ENCODE results near the gene KRT83.
"Not testable (repeated sequence)": the region's sequence is repeated elsewhere in the genome, so short reads cannot be mapped to it uniquely, and the experiment has no call there.

KRT83 gene

DNA sequence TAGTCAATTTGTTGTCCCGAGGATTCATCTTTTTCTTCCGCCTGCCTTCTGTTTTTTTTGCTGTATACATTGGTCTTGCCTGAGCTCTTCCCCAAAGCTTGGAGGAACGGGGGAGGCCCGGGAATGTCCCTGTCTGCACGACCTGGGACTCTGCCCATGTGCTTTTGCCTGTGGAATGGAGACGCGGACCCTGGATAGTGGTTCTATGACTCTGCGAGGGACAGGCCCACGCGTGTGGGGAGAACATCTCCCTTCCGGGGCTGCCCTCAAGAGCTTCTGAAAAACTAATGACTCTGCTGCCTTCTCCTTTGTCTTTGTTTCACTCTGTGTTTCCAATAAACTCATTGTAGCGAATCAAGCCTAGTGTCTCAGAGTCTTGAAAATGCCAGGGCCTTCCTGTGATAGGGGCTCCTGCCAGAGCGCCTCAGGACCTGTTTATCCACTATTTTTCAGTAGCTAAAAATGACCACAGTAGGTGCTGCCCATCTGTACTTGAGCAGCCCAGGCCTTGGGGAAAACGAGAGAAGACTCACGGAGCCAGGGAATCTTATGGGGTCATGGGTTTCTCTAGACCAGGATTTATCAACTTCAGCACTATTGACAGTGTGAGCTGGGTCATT lies 12.3 kb downstream of the KRT83 start:
- DNase-seq (ENCODE audit: low read depth) = no peak

DNA sequence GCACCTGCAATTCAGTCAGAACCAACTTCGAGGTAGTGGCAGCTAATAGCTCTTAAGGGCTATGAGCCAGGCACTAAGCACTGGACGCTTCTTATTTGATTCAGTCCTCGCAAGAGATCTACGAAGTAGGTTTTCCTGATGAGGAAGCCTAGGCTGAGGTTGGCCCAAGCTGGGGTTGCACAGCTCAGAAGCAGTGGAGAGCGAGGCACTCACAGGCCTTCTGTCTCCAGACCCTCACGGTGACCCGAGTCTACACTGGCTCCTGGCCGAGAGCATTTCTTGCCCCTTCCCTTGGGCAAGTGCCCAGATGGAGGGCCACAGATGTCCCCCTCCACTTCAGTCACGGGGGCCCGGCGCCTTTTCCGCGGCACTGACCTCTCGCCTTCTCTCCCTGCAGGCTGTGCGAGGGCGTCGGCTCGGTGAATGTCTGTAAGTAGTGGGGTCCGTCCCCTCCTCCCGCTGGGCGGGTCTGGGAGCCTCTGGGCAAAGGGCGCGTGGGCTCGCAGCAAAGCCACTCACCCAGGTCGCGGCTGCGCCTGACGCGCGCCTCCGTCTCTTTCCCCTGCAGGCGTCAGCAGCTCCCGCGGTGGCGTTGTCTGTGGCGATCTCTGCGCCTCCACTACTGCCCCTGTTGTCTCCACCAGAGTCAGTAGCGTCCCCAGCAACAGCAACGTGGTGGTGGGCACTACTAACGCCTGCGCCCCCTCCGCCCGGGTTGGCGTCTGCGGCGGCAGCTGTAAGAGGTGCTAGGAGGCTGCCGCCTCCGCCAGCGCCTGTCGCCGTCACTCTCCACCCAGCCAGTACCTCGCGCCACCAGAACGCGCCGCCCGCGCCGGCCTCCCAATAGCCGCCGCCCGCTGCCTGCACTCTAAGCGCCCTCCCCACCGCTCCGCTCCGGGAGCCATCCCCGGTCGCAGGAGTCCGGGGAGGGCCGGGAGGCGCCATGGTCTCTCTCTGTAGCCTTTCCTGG lies 13.1 kb downstream of the KRT83 start:
- DNase-seq (ENCODE audit: low read depth) = no peak

DNA sequence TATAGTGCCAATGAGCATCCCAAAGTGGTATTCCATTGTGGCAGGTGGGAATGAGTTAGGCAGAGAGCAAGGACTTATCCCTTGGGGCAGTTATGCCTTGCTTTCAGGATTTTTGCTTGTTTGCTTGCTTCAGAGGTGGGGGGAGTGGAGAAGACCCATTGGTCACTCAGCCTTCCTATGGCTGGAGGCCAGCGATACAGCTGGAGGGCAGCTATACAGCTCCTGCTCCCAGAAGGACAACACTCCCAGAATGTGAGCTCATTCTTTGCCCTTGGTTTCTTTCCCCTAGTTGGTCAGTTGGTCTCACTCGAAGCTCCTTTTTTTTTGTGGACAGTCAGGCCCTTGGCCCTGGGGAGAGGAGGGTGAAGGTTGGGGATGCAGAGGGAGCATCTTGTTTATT lies 14.5 kb downstream of the KRT83 start:
- no peak for DNase-seq (ENCODE audit: low read depth)

DNA sequence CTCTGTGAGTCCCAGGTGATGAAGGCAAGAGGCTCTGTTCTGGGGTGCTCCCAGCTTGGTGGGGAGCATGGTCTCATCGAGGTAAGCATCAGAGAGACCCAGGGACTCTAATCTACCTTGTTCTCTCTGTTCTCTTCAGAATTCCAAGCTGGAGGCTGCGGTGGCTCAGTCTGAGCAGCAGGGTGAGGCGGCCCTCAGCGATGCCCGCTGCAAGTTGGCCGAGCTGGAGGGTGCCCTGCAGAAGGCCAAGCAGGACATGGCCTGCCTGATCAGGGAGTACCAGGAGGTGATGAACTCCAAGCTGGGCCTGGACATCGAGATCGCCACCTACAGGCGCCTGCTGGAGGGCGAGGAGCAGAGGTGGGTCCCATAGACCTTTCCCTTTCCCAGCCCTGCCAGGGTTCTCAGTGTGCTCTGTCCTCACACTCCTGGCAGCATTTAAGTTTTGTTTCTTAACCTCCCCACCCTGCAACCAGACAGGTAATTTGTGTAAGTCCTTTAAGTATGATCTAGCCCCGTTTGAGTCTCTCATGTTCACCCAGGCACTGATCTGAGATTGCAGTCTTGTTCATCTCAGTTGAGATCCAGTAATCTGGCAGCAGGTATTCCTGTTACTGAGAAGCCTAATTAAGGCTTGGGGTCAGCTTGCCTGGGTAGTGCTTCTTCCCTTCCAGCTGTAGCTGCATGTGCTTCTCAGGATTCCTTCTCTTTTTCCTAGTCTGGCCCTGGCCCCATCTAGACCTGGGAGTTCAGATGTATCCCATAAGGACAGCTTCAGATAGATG lies 15.1 kb downstream of the KRT83 start:
- no peak for DNase-seq (ENCODE audit: low read depth)

DNA sequence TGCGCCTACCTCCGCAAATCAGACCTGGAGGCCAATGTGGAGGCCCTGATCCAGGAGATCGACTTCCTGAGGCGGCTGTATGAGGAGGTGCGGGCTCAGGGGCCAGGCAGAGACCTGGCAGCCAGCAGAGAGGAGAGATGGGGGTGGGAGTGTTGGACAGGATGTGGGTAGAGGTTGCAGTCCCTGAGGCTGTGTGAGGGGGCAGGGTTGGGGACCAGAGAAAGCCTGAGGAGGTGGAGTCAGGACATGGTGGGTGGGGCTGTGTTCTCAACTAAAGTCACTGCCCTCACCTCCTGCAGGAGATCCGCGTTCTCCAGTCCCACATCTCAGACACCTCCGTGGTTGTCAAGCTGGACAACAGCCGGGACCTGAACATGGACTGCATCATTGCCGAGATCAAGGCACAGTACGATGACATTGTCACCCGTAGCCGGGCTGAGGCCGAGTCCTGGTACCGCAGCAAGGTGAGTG lies 16.2 kb downstream of the KRT83 start:
- not testable (repeated sequence) for DNase-seq (ENCODE audit: low read depth)

DNA sequence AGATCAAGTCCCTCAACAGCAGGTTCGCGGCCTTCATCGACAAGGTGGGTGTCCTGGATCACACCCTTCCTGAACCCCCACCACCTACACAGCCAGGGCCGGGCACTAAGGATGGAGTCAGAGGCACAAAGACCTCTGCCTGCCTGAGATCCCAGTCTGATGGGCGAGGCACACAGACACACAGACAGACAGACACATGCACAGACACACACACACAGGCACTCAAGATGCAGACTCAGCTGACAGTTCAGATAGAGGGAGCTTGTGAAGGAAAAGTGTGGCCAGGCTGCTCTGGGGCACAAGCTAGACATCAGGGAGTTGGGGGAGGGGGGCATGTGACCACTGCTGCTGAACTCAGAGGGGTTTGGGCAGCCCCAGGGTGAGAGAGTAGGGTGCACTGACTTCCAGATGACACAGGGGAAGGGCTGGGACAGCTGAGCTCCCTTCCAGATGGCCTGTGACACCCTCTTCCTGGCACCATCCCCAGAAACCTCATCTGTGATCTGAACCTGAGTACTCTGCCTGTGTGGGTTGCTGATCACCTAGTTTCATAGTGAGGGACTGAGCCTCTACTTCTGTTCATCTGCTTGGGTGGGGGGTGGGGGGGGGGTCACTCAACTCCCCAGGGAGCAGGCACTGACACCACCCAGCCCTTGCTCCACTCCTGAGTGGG lies 18.8 kb downstream of the KRT83 start:
- not testable (repeated sequence) for DNase-seq (ENCODE audit: low read depth)

DNA sequence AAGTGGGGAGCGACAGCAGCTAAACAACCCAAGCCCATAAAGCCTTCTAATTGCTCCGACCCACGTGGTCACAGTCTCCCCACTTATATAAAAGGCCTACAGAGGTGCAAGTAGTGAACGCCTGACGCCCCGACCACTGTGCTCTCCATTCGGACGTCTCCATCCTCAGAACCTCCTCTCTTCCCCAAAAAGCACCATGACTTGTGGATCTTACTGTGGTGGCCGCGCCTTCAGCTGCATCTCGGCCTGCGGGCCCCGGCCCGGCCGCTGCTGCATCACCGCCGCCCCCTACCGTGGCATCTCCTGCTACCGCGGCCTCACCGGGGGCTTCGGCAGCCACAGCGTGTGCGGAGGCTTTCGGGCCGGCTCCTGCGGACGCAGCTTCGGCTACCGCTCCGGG lies 19.5 kb downstream of the KRT83 start:
- DNase-seq (ENCODE audit: low read depth) = not testable (repeated sequence)

DNA sequence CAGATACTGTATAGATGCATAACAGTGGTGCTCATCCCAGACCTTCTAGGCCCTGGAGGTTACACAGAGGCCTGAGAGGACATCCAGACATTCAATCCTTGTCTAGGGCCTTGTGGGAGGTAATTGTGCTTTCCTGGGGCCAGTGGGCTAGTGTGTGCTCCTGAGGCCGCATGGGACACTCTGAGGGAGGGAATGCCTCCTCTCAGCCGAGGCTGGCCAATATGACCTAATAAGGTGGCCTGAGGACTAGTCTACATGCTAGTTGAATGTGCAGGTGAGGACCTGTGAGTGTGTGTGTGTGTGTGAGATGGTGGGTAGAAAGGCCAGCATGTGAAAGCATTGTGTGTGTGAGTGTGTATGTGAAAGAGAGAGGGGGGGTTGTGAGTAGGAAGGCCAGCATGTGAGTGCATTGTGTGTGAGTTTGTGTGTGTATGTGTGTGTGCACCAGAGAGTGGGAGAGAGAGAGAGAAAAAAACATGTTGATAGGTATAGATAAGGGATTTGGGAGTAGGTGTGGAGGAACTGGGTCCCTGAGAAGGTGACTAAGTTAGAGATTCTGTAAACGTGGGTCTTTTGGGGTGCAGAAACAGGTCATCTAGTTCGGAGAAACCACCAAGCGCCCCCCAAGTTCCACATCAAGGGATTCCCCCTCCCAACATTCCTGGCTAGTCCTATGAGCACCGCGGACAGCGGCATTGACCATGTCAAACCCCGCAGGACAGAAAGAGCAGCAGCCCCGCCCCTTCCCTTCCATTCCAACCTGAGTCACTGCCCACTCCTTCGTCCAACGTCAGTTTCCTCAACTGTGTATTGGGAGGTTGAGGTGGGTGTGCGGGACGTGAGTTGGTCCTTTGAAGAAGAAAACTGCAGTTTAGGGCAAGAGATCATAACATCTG lies 20.2 kb downstream of the KRT83 start:
- DNase-seq (ENCODE audit: low read depth) = peak; percentile 27

DNA sequence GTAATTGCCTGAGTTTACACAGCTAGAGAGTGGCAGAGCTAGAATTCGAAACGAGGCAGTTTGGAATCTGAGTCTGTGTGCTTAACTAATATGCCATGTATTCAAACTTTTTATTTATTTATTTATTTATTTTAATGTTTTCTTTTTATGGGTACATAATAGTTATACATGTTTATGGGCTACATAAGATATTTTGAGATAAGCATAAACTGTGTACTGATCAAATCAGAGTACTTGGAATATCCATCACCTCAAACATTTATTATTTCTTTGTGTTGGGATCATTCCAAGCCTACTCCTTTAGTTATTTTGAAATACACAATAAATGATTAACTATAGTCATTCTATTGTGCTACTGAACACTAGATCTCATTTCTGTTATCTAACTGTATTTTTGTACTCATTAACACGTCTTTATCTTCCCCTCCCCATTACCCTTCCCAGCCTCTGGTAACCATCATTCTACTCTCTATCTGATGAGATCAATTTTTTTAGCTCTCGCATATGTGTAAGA lies 22.5 kb downstream of the KRT83 start:
- DNase-seq (ENCODE audit: low read depth) = no peak

DNA sequence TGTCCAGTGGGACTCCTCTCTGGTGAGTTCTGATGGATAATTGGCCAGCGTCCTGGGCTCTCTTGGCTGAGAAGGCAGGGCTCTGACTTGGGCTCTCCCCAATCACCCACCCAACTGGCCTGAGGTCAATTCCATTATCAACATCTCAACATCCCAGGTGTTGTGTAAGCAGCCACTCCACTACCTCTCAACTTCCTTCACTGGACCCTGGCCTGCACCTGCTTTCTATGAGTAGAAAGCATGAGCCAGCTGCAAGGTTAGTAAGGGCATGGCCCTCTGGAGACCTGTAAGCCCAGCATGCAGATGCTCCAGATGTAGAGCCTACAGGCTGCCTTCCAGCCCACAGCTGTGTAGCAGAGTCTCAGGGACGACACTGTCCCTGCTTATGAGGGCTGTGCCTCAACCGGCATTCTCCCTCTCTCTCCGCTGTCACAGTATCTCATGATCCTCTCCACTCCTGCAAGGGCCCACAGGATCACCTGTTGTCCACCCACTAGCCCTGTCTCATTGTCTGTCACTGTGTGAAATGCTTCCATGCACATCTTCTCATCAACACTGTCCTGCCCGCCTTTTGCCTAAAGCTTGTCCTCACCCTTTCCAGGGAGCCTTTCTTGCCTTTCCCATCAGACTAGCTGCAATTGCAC lies 24.5 kb downstream of the KRT83 start:
- no peak for DNase-seq (ENCODE audit: low read depth)

DNA sequence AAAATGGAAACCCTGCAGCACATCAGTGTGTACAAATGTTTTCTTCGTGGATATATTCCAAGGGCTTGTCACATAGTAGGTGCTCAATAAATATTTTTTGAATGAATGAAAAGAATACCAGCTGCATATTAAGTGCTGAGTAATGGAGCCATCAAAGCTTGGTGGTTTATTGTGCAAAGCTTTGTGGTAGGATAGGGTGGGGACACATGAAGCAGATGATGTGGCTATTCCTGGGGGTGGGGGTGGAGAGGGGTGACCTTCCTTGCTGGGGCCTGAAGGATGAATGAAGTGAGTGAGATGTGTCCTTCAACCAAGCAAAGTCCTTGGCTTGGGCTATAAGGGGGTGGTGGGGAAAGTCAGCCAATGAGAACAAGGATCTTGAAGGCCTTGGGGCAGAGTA lies 25.5 kb downstream of the KRT83 start:
- peak; percentile 36 for DNase-seq (ENCODE audit: low read depth)

DNA sequence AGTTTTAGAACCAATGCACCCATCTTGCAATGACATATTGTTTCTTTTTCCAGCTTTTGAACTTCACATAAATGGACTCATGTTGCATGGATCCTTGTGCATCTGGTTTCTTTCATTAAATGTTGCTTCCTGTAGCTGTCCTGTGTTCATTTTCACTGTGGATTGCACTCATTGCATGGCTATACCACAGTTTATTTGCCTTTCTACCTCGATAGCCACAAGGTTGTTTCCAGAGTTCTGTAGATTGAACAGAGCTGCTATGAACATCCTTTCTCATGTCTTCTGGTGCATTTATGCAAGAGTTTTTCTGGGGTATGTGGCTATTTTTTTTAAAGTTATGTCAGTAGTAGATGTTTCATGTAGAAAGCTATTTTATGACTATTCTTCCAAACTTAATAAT lies 26.4 kb downstream of the KRT83 start:
- no peak for DNase-seq (ENCODE audit: low read depth)

DNA sequence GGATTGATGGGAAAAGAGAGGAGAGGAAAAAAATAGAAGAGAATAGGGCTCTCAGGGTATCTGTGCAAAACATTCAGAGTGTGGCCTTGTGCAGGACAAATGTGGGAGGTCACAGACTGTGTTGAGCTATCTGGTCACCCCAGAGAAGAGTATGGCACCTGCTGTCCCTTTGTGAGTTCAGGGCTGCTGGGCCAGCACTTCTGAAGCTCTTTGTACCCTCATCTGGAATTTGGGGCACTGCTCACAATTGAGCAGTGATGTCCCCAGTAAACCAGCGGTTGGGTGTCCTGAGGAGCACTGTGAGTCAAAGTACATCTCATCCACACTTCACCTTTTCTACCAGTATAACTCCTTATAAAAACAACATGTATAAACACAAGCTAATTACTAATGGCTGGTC lies 27.3 kb downstream of the KRT83 start:
- no peak for DNase-seq (ENCODE audit: low read depth)

DNA sequence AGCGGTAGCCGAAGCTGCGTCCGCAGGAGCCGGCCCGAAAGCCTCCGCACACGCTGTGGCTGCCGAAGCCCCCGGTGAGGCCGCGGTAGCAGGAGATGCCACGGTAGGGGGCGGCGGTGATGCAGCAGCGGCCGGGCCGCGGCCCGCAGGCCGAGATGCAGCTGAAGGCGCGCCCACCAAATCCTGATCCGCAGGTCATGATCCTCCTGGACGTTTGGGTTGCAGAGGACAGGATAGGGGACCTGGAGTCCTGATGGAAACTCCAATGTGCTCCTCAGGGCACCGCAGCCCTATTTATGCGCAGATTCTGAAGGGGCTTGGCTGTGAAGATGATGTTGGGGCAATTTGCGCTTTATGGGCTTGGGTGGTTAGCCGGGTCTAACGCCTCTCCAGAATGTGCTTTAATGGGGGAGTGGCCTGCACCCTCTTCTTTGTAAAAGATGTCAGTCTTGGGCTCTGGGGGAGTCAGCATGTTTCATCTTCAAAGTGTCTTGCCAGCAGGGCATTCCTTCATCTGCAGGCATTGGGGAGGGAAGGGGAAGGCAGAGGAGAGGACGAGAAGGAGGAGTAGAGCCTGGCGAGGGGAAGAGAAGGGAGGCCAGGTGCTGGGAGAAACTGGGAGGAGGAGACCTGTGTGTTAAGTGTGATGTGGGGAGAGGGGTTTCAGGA lies 29.8 kb downstream of the KRT83 start, which contains the start of gene KRT81:
KRT81 (minus strand) TSS at position 268 of the 669 bp plus-strand sequence; CDS start at position 199, 69 bp downstream.
- no peak for DNase-seq (ENCODE audit: low read depth)

DNA sequence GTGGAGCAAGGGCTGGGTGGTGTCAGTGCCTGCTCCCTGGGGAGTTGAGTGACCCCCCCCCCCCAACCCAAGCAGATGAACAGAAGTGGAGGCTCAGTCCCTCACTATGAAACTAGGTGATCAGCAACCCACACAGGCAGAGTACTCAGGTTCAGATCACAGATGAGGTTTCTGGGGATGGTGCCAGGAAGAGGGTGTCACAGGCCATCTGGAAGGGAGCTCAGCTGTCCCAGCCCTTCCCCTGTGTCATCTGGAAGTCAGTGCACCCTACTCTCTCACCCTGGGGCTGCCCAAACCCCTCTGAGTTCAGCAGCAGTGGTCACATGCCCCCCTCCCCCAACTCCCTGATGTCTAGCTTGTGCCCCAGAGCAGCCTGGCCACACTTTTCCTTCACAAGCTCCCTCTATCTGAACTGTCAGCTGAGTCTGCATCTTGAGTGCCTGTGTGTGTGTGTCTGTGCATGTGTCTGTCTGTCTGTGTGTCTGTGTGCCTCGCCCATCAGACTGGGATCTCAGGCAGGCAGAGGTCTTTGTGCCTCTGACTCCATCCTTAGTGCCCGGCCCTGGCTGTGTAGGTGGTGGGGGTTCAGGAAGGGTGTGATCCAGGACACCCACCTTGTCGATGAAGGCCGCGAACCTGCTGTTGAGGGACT lies 30.6 kb downstream of the KRT83 start:
- not testable (repeated sequence) for DNase-seq (ENCODE audit: low read depth)

DNA sequence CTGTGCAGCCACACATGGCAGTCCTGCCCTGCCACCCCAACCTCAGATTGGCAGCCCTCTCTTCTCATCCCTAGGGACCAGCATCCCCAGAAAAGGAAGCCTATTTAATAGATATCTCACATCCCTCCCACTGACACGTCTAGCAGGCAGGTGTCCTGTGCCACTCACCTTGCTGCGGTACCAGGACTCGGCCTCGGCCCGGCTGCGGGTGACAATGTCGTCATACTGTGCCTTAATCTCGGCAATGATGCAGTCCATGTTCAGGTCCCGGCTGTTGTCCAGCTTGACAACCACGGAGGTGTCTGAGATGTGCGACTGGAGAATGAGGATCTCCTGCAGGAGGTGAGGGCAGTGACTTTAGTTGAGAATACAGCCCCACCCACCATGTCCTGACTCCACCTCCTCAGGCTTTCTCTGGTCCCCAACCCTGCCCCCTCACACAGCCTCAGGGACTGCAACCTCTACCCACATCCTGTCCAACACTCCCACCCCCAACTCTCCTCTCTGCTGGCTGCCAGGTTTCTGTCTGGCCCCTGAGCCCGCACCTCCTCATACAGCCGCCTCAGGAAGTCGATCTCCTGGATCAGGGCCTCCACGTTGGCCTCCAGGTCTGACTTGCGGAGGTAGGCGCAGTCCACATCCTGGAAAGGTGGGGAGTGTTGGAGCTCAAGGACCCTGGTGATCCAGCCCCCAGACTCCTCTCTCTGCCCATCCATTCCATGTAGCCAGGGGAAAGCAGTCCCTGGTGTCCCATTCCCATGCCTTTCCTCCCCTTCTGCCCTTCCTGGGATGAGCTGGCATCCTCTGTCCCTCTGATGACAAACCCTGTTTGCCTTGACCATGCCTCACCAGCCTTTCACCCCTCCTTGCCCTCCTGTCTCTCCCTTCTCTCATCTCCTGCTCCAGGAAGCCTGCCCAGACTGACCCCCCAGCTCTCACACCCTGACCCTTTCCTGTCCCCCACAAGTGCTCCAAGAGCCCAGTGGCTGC lies 33.1 kb downstream of the KRT83 start:
- not testable (repeated sequence) for DNase-seq (ENCODE audit: low read depth)
